Measurements from ENCODE around the gene ENPEP.
"Not testable (repeated sequence)": the region's sequence is repeated elsewhere in the genome, so short reads cannot be mapped to it uniquely, and the experiment has no call there.

Gene ENPEP, protein sequence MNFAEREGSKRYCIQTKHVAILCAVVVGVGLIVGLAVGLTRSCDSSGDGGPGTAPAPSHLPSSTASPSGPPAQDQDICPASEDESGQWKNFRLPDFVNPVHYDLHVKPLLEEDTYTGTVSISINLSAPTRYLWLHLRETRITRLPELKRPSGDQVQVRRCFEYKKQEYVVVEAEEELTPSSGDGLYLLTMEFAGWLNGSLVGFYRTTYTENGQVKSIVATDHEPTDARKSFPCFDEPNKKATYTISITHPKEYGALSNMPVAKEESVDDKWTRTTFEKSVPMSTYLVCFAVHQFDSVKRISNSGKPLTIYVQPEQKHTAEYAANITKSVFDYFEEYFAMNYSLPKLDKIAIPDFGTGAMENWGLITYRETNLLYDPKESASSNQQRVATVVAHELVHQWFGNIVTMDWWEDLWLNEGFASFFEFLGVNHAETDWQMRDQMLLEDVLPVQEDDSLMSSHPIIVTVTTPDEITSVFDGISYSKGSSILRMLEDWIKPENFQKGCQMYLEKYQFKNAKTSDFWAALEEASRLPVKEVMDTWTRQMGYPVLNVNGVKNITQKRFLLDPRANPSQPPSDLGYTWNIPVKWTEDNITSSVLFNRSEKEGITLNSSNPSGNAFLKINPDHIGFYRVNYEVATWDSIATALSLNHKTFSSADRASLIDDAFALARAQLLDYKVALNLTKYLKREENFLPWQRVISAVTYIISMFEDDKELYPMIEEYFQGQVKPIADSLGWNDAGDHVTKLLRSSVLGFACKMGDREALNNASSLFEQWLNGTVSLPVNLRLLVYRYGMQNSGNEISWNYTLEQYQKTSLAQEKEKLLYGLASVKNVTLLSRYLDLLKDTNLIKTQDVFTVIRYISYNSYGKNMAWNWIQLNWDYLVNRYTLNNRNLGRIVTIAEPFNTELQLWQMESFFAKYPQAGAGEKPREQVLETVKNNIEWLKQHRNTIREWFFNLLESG

DNA sequence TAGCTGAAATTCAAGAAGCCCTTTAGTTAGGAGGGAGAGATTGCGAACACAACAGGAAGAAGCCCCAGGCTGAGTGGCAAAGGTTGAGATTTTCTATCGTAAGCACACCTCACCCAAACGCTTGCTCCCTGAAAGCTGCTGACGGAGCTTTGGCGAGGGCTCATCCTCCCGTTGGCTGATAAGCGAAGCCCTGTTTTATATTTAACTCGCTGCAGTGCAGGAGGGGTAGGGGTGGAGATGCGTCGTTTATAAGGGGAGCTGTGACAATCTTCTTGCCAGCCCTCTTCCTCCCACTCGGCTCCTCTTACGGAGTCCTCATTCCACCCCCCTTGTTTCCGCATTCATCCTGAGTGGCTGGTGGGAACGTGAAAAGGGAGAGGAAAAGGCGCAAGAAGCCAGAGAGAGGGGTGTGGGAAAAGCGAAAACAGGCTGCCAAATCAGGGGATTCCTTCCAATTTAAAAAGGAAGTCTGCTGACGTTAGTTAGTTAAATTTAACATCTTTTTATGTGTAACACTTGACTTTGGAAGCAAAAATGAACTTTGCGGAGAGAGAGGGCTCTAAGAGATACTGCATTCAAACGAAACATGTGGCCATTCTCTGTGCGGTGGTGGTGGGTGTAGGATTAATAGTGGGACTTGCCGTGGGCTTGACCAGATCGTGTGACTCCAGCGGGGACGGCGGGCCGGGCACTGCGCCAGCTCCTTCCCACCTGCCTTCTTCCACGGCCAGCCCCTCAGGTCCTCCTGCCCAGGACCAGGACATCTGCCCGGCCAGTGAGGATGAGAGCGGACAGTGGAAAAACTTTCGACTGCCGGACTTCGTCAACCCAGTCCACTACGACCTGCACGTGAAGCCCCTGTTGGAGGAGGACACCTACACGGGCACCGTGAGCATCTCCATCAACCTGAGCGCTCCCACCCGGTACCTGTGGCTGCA is at the start of gene ENPEP:
ENPEP (plus strand) TSS at position 275 of the 938 bp plus-strand sequence; CDS start at position 535, 260 bp downstream.
- no peak for ATAC-seq (ENCODE audit: low read depth)
- H3K27ac Mint-ChIP-seq, result no peak within 1 kb of the TSS

DNA sequence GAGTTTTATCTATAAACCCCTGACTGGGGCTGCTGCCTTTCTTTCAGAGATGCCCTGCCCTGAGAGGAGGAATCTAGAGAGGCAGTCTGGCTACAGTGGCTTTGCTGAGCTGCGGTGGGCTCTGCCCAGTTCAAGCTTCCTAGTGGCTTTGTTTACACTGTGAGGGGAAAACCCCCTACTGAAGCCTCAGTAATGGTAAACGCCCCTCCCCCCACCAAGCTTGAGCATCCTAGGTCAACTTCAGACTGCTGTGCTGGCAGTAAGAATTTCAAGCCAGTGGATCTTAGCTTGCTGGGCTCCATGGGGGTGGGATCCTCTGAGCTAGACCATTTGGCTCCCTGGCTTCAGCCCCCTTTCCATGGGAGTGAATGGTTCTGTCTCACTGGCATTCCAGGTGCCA is 44.1 kb upstream of the ENPEP start:
- not testable (repeated sequence) for ATAC-seq (ENCODE audit: low read depth); DNase-seq (ENCODE audit: low spot score in 2 of 2); H3K27me3 Mint-ChIP-seq; H3K36me3 Mint-ChIP-seq; H3K4me3 Mint-ChIP-seq; H3K9me3 Mint-ChIP-seq; H3K27ac Mint-ChIP-seq; H3K4me1 Mint-ChIP-seq

More for the DNA sequence above, at the start of gene ENPEP:
- Mint-ChIP-seq H3K36me3 (no peaks in the 10 kb centered on the region), H3K4me1 (no peaks in the 10 kb centered on the region), H3K27me3 (peaks cover 6% of the 10 kb centered on the region), H3K4me3 (no peak within 1 kb of the TSS), H3K9me3 (no peaks in the 10 kb centered on the region)
- no peak for DNase-seq (ENCODE audit: low spot score in 2 of 2)

DNA sequence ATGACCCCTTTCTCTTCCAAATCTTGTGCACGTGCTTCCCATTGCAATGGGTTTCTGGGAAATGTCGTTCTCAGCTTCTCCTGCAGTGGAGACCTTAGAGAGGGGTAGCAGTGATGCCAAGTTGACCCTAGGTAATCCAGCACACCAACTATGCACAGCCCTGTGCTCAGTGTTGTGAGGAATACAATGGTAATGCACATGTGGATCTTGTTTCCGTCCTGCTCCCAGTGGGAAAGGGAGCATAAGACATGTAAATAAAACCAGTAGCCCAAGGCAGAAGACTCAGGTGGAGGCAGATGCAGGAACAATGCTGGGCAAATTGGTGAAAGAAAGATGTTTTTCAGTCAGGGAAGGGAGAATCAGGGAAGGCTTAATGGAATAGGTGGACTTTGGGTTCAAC is 38.7 kb upstream of the ENPEP start:
- not testable (repeated sequence) for DNase-seq (ENCODE audit: low spot score in 2 of 2); H3K27me3 Mint-ChIP-seq; ATAC-seq (ENCODE audit: low read depth); H3K9me3 Mint-ChIP-seq; H3K4me3 Mint-ChIP-seq; H3K36me3 Mint-ChIP-seq; H3K27ac Mint-ChIP-seq; H3K4me1 Mint-ChIP-seq

DNA sequence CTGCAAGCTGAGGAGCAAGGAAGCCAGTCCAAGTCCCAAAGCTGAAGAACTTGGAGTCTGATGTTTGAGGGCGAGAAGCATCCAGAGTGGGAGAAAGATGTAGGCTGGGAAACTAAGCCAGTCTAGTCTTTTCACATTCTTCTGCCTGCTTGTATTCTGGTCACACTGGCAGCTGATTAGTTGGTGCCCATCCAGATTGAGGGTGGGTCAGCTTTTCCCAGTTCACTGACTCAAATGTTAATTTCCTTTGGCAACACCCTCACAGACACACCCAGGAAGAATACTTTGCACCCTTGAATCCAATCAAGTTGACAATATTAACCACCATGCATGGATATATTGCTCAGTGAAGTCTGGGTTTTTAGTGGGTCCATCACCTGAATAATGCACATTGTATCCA is 36.7 kb upstream of the ENPEP start:
- H3K27ac Mint-ChIP-seq; H3K36me3 Mint-ChIP-seq; H3K4me1 Mint-ChIP-seq; H3K4me3 Mint-ChIP-seq; ATAC-seq (ENCODE audit: low read depth); H3K27me3 Mint-ChIP-seq; DNase-seq (ENCODE audit: low spot score in 2 of 2); H3K9me3 Mint-ChIP-seq: not testable (repeated sequence)

DNA sequence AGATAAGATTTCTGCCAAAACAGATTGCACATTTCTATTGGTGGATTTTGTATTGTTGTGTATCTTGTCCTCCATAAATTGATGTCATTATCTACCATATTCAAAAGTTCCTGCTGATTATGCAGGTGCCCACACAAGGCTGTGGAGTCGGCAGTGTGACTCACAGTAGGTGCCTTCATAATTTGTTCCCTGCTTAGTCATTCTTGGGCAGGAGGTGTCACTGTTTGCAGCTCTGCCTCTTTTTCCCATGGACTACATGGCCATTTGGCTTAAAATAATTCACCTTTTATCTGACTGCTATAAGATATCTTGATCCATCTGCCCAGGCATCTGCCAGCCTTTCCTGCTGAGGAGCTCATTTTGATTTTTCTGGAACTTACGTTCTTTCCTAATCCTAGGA is 33.6 kb upstream of the ENPEP start:
- no peaks in the 10 kb centered on the region for H3K4me1 Mint-ChIP-seq
- H3K4me3 Mint-ChIP-seq, result no peak overlapping the region
- H3K27ac Mint-ChIP-seq, result no peak overlapping the region
- ATAC-seq (ENCODE audit: low read depth), result no peak
- no peaks in the 10 kb centered on the region for H3K36me3 Mint-ChIP-seq
- DNase-seq (ENCODE audit: low spot score in 2 of 2), result no peak
- H3K9me3 Mint-ChIP-seq, result peaks cover 1% of the 10 kb centered on the region
- H3K27me3 Mint-ChIP-seq, result peaks cover 2% of the 10 kb centered on the region

DNA sequence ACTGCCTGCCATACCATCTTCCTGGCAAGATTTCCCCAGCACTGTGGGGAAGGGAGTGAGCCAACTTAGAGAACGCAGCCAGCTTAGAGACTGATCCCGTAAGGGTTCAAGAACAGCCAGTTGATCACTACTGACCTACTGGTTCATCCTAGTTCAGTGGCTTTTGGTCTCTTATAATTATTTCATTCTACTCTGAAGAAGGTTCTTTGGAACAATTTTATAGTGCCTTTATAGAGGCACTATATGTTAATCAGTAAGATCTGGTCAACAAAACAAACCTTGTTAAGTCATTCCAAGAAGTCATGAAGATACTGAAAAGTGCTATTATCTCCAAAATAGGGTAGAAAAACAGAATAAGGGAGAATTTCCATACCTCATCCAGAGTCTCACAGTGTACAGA is 33.2 kb upstream of the ENPEP start:
- Mint-ChIP-seq H3K36me3 (no peaks in the 10 kb centered on the region), H3K27me3 (no peaks in the 10 kb centered on the region), H3K4me3 (no peak overlapping the region), H3K9me3 (peaks cover 1% of the 10 kb centered on the region), H3K27ac (no peak overlapping the region), H3K4me1 (no peaks in the 10 kb centered on the region)
- DNase-seq (ENCODE audit: low spot score in 2 of 2), result no peak
- no peak for ATAC-seq (ENCODE audit: low read depth)

DNA sequence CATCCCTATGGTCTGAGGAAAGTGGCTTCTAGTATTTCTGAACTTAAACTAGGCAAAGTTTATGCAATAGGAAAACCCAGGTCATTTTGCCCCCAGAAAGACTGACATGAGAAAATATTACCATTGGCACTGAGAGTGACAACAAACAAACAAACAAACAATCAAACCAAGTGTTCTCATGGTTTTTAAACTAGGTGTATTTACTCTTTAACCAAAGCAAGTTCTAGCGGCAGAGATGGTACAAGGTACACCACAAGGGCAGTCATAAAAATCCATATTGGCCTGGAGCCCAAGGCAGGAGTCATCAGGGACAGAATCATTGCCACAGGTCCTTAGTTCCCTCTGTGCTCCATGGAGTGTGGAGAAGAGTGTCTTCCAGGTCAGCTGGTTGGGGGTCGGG is 26.0 kb upstream of the ENPEP start:
- no peaks in the 10 kb centered on the region for H3K36me3 Mint-ChIP-seq
- peaks cover 1% of the 10 kb centered on the region for H3K9me3 Mint-ChIP-seq
- ATAC-seq (ENCODE audit: low read depth), result no peak
- H3K4me3 Mint-ChIP-seq, result no peak overlapping the region
- no peak for DNase-seq (ENCODE audit: low spot score in 2 of 2)
- H3K27me3 Mint-ChIP-seq, result no peaks in the 10 kb centered on the region
- H3K27ac Mint-ChIP-seq, result no peak overlapping the region
- no peaks in the 10 kb centered on the region for H3K4me1 Mint-ChIP-seq

DNA sequence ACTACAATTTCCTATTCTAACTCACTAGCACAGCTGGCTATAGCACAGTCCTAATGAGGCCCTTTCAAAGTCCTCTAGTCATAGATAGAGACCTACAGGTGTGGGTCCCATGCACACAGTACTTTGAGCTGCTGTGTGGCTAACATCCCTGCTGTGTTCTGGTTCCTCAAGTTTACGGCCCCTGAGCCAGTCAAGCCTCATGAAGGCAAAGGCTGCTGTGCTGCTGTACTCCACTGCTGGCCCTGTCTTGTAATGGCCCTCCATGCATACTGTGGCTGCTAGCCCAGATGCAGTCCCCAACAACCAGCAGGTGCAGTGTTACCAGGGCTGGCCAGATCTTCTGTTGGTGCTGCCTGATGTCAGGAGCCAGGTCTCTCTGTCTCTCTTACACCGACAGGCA is 23.4 kb upstream of the ENPEP start:
- Mint-ChIP-seq H3K4me1 (no peaks in the 10 kb centered on the region), H3K36me3 (no peaks in the 10 kb centered on the region), H3K27ac (no peak overlapping the region), H3K9me3 (no peaks in the 10 kb centered on the region), H3K4me3 (no peak overlapping the region), H3K27me3 (peaks cover 3% of the 10 kb centered on the region)
- ATAC-seq (ENCODE audit: low read depth) (no peak), DNase-seq (ENCODE audit: low spot score in 2 of 2) (no peak)

DNA sequence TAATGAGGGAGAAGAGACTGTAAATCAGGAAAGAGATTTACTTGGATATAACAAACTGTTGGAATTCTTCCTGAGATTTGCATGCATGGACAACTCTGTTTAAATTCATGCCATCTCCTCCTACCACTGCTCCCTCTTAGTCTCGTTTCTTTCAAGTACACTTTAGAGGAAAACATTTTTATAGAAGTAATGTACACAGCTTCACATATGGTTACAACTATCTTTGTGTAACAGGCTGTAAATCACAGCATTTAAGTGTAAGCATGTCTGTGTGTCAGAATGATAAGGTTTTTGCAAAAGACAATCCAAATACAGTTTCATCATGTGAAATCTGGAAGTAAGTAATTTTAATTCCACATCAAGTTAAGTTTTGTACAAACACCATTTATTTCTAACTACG is 21.5 kb upstream of the ENPEP start:
- H3K4me1 Mint-ChIP-seq, result no peaks in the 10 kb centered on the region
- no peak overlapping the region for H3K27ac Mint-ChIP-seq
- ATAC-seq (ENCODE audit: low read depth) (no peak), DNase-seq (ENCODE audit: low spot score in 2 of 2) (no peak)
- H3K9me3 Mint-ChIP-seq, result no peaks in the 10 kb centered on the region
- H3K36me3 Mint-ChIP-seq, result no peaks in the 10 kb centered on the region
- peaks cover 5% of the 10 kb centered on the region for H3K27me3 Mint-ChIP-seq
- no peak overlapping the region for H3K4me3 Mint-ChIP-seq

DNA sequence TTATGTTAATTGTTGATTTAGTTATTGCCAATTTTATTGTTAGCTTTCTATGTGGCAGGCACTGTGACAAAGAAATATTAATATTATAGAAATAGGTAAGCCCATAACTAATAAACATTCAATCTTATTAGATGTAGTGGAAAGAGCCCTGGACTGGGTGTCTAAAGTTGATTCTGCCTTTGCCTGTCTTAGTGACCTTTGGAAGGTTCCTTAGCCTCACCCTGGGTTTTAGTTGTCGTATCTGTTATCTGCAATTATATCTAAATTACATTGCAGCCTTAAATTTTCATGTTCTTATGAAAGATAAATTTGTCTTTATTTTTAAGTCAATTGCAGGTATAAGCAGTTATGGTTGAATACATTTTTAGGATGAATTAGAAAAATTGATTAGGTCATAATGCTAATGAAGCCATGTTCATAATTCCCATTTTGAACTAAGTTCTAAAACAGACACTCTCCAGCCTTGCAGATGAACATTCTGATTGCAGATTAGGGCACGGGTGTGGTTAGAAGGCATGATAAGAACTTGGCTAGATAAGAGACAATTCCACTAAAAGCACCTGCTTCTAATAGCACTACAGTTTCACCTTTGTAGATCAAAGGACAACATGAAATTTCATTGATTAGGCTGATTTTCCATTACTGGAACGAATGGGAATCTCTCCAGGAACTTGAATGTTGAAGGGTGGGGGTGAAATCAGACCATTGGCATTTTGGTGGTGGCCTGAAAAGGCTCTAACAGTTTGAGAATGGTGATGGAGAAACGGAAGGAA is 17.3 kb upstream of the ENPEP start:
- H3K4me3 Mint-ChIP-seq, result no peak overlapping the region
- no peaks in the 10 kb centered on the region for H3K36me3 Mint-ChIP-seq
- no peak for DNase-seq (ENCODE audit: low spot score in 2 of 2)
- H3K27me3 Mint-ChIP-seq, result peaks cover 5% of the 10 kb centered on the region
- H3K4me1 Mint-ChIP-seq, result no peaks in the 10 kb centered on the region
- no peak for ATAC-seq (ENCODE audit: low read depth)
- H3K27ac Mint-ChIP-seq, result no peak overlapping the region
- no peaks in the 10 kb centered on the region for H3K9me3 Mint-ChIP-seq

DNA sequence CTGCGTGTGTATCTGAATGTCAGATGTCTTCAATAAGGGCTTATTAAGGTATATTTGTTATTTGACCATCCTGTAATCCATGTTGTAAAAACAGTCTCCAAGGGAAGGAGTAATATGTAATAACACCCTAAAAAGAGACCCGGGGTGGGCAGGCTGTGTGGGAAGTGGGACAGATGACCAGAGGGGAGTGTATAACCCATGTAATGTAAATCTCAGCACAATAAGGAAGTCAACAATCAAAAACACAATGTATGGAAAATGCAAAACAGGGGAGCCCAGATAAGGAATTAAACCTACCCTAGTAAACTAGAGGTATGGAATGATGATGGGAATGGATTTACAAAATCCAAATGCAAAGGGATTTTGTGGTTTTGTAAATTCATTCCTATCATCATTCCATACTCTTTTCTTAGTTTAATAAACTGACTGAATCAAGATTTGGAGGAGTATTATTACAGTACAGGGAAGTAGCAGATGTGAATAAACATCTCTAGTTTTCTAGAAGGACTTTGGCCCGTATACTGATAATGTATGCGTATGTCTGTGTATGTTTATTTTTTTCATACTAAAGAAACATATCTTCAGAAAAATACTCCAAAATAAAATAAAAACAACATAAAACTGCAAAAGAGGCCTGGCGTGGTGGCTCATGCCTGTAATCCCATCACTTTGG is 15.7 kb upstream of the ENPEP start:
- Mint-ChIP-seq H3K4me3 (no peak overlapping the region), H3K27me3 (peaks cover 5% of the 10 kb centered on the region), H3K4me1 (no peaks in the 10 kb centered on the region)

DNA sequence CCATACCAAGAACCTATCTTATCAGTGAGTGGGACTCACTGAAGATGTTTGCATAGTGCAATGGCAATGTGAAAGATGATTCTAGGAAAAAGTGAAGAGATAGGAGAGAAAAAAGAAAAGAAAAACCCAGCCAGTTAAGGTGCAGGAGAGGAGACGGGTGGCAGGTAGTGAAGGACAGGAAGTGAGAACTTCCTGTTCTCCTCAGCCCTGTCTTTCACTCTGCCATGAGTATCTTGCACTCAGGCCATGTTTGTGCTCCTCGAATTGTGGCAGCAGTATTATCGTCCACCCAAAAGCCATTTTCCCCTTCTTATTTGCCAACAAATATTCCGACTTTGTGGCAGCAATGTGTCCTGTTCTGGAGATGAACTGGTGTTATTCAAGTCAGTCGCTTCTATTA is 8.6 kb upstream of the ENPEP start:
- no peak for ATAC-seq (ENCODE audit: low read depth)
- DNase-seq (ENCODE audit: low spot score in 2 of 2), result no peak
- Mint-ChIP-seq H3K9me3 (peaks cover 3% of the 10 kb centered on the region), H3K36me3 (no peaks in the 10 kb centered on the region), H3K4me3 (no peak overlapping the region), H3K27ac (no peak overlapping the region), H3K27me3 (peaks cover 3% of the 10 kb centered on the region), H3K4me1 (peaks cover 5% of the 10 kb centered on the region)

More for the DNA sequence above, 15.7 kb upstream of the ENPEP start:
- no peaks in the 10 kb centered on the region for H3K36me3 Mint-ChIP-seq
- H3K9me3 Mint-ChIP-seq, result no peaks in the 10 kb centered on the region
- DNase-seq (ENCODE audit: low spot score in 2 of 2) (no peak), ATAC-seq (ENCODE audit: low read depth) (no peak)
- no peak overlapping the region for H3K27ac Mint-ChIP-seq

Data from memory B cell (primary cell).